Caco-2 (cell line): Measurements from ENCODE around the gene ZNF337. TPM values are rescaled to one million over a fixed set of nuclear protein-coding genes. Genes with fewer than 3 reads are reported as not detected.
"Not testable (repeated sequence)": the region's sequence is repeated elsewhere in the genome, so short reads cannot be mapped to it uniquely, and the experiment has no call there.

Experiments used
- BruUV-seq: library from RNA; stranded (reverse); fragments of 400-500 nt; replicated peaks from 2 replicates; lab custom pipeline; 2021; lab: Mats Ljungman, UMichigan
- CTCF ChIA-PET: fragments of 300-600 bp; sonication (Branson Sonifier 250); formaldehyde crosslinking; loops from one replicate; lab custom pipeline; 2022; ENCODE audit warnings: antibody characterized with exemption; lab: Charles Lee
- POLR2A ChIA-PET: fragments of 300-600 bp; sonication (Branson Sonifier 250); formaldehyde crosslinking; loops from one replicate; lab custom pipeline; 2022; ENCODE audit warnings: antibody characterized with exemption; lab: Charles Lee
- DNase-seq, 2 experiments: peaks; one replicate each; pipeline versions ENCODE4 v3.0.0 to v3.0.0-alpha.2; 2020 to 2022
- H3K27me3 ChIP-seq: replicated peaks from 2 replicates; pipeline ENCODE4 v1.6.0; 2011; ENCODE audit warnings: low read length; ENCODE audit not compliant: control insufficient read depth, insufficient read depth
- H3K36me3 ChIP-seq: 2 replicates; pipeline ENCODE4 v1.5.1; 2011; ENCODE audit warnings: low read length; ENCODE audit not compliant: control insufficient read depth, insufficient read depth
- H3K4me1 ChIP-seq: fragments of 250-450 bp; sonication (Bioruptor Pico); 2 replicates; pipeline ENCODE4 v1.5.1; 2020; ENCODE audit warnings: mild to moderate bottlenecking
- H3K4me3 ChIP-seq: 2 replicates; pipeline ENCODE4 v1.5.1; 2011; ENCODE audit warnings: low read depth, mild to moderate bottlenecking, control low read depth, low read length
- H3K9me3 ChIP-seq: fragments of 250-450 bp; sonication (Bioruptor Pico); 2 replicates; pipeline ENCODE4 v1.5.1; 2020; ENCODE audit warnings: mild to moderate bottlenecking, moderate library complexity
- H3K27ac Mint-ChIP-seq: one replicate; pipeline ENCODE4 v1.8.0; 2022; ENCODE audit warnings: mixed read lengths; ENCODE audit not compliant: unreplicated experiment
- H3K27me3 Mint-ChIP-seq: one replicate; pipeline ENCODE4 v1.8.0; 2022; ENCODE audit warnings: mixed read lengths; ENCODE audit not compliant: insufficient read depth, unreplicated experiment
- H3K36me3 Mint-ChIP-seq: one replicate; pipeline ENCODE4 v1.8.0; 2022; ENCODE audit warnings: mild to moderate bottlenecking, mixed read lengths; ENCODE audit not compliant: insufficient read depth, unreplicated experiment
- H3K4me1 Mint-ChIP-seq: one replicate; pipeline ENCODE4 v1.8.0; 2022; ENCODE audit warnings: low read depth, mixed read lengths; ENCODE audit not compliant: unreplicated experiment
- H3K4me3 Mint-ChIP-seq: one replicate; pipeline ENCODE4 v1.8.0; 2022; ENCODE audit warnings: mild to moderate bottlenecking, moderate library complexity, mixed read lengths; ENCODE audit not compliant: unreplicated experiment
- H3K9me3 Mint-ChIP-seq: one replicate; pipeline ENCODE4 v1.8.0; 2022; ENCODE audit warnings: mixed read lengths; ENCODE audit not compliant: unreplicated experiment
- CTCF ChIP-seq, 2 experiments: fragments of 200-600 bp in 1 of 2; IDR thresholded peaks; 1 replicate in 1 of 2; 2 replicates in 1 of 2; pipeline versions ENCODE4 v1.5.1 to v1.8.0; 2011 to 2022; ENCODE audit warnings: antibody characterized with exemption in 1 of 2, control low read depth in 1 of 2, inconsistent platforms in 1 of 2, low read depth in 1 of 2, low read length in 1 of 2, mild to moderate bottlenecking in 1 of 2, moderate library complexity in 1 of 2; ENCODE audit not compliant: insufficient read depth in 1 of 2, severe bottlenecking in 1 of 2, unreplicated experiment in 1 of 2
- intact Hi-C: fragments of 100-400 bp; cut with micrococcal nuclease; formaldehyde crosslinking; loops from one replicate; pipeline ENCODE4 v1.10.0; 2022; ENCODE audit not compliant: unreplicated experiment
- total RNA-seq: library from RNA; stranded (reverse); gene quantifications from 2 replicates; pipeline ENCODE4 v1.2.3, GENCODE V29; 2022

ZNF337 gene
- total RNA-seq, 1 experiment from 2014 or later: 7.4 TPM

GRCh38 chr20:25706793-25707192, 10.1 kb upstream of the ZNF337 start:
- DNase-seq: no peak
- H3K9me3 ChIP-seq: peaks cover 14% of the 10 kb centered on the region
- ChIA-PET POLR2A (no interaction called here), CTCF (no interaction called here)
- no TSS peak for BruUV-seq
- no peaks in the 10 kb centered on the region for H3K27me3 ChIP-seq
- H3K4me3 Mint-ChIP-seq: no peak overlapping the region
- H3K9me3 Mint-ChIP-seq: peaks cover 16% of the 10 kb centered on the region
- intact Hi-C loops: no loop called here
- H3K4me3 ChIP-seq: no peak overlapping the region
- peaks cover 11% of the 10 kb centered on the region for H3K27me3 Mint-ChIP-seq
- H3K4me1 ChIP-seq: peaks cover 5% of the 10 kb centered on the region; the same call in 1 of the 2 replicates
- no peaks in the 10 kb centered on the region for H3K36me3 Mint-ChIP-seq
- no peaks in the 10 kb centered on the region for H3K36me3 ChIP-seq
- H3K27ac Mint-ChIP-seq: no peak overlapping the region
- H3K4me1 Mint-ChIP-seq: no peaks in the 10 kb centered on the region
- no peak for TF ChIP-seq CTCF (IDR thresholded peaks at IDR 0.05; ENCODE audit: insufficient read depth in 1 of 2, low read depth in 1 of 2, low read length in 1 of 2, severe bottlenecking in 1 of 2, unreplicated experiment in 1 of 2)

- H3K27me3 ChIP-seq: no peaks in the 10 kb centered on the region
- peaks cover 7% of the 10 kb centered on the region for H3K27me3 Mint-ChIP-seq
- H3K4me3 Mint-ChIP-seq: no peak overlapping the region
- H3K4me1 ChIP-seq: peaks cover 5% of the 10 kb centered on the region; the same call in 1 of the 2 replicates
- no peaks in the 10 kb centered on the region for H3K4me1 Mint-ChIP-seq
- DNase-seq: no peak
- H3K36me3 Mint-ChIP-seq: no peaks in the 10 kb centered on the region
- ChIA-PET POLR2A (no interaction called here), CTCF (no interaction called here)
- H3K9me3 ChIP-seq: peaks cover 18% of the 10 kb centered on the region
- intact Hi-C loops: no loop called here
- TF ChIP-seq CTCF (IDR thresholded peaks at IDR 0.05; ENCODE audit: insufficient read depth in 1 of 2, low read depth in 1 of 2, low read length in 1 of 2, severe bottlenecking in 1 of 2, unreplicated experiment in 1 of 2): no peak
- H3K36me3 ChIP-seq: no peaks in the 10 kb centered on the region
- peaks cover 8% of the 10 kb centered on the region for H3K9me3 Mint-ChIP-seq
- H3K4me3 ChIP-seq: no peak overlapping the region
- H3K27ac Mint-ChIP-seq: no peak overlapping the region
- BruUV-seq: no TSS peak
Observed at GRCh38 chr20:25705830-25706351, 9.2 kb upstream of the ZNF337 start.

GRCh38 chr20:25704303-25704702, 7.7 kb upstream of the ZNF337 start:
- DNase-seq, BruUV-seq, H3K27me3 ChIP-seq, H3K4me1 Mint-ChIP-seq, H3K4me1 ChIP-seq, H3K27ac Mint-ChIP-seq, POLR2A ChIA-PET, H3K36me3 Mint-ChIP-seq, H3K4me3 ChIP-seq, H3K4me3 Mint-ChIP-seq, intact Hi-C loops, H3K27me3 Mint-ChIP-seq, H3K36me3 ChIP-seq, CTCF ChIA-PET: not testable (repeated sequence)
- peaks cover 33% of the 10 kb centered on the region for H3K9me3 ChIP-seq
- H3K9me3 Mint-ChIP-seq: peaks cover 17% of the 10 kb centered on the region

GRCh38 chr20:25700835-25701234, 4.2 kb upstream of the ZNF337 start:
- BruUV-seq, H3K27ac Mint-ChIP-seq, H3K4me1 ChIP-seq, H3K4me1 Mint-ChIP-seq, POLR2A ChIA-PET, H3K36me3 Mint-ChIP-seq, CTCF ChIA-PET, H3K4me3 Mint-ChIP-seq, H3K27me3 ChIP-seq, intact Hi-C loops, DNase-seq, H3K27me3 Mint-ChIP-seq, H3K4me3 ChIP-seq, H3K36me3 ChIP-seq: not testable (repeated sequence)
- peaks cover 19% of the 10 kb centered on the region for H3K9me3 Mint-ChIP-seq
- H3K9me3 ChIP-seq: peaks cover 32% of the 10 kb centered on the region
